Keratinocyte (primary cell): ENCODE results near the gene GSTT4.

Experiments used
- EZH2 ChIP-seq: IDR thresholded peaks from one replicate; pipeline ENCODE4 v1.6.1; 2012; ENCODE audit warnings: inconsistent platforms, mild to moderate bottlenecking, low read length, moderate library complexity
- TF ChIP-seq, protein P1 (sequence below), 3 experiments: IDR thresholded peaks in 1 of 3; conservative IDR thresholded peaks in 1 of 3; optimal IDR thresholded peaks in 1 of 3; 2 replicates in 2 of 3; 3 replicates in 1 of 3; pipeline versions ENCODE3 to v1.5.1; 2011; ENCODE audit warnings: low read length in 3 of 3, mild to moderate bottlenecking in 3 of 3, moderate library complexity in 2 of 3, control low read depth in 1 of 3, inconsistent platforms in 1 of 3; ENCODE audit not compliant: insufficient read depth in 2 of 3; ENCODE audit errors: extremely low read depth in 1 of 3

GRCh38 chr22:24011735-24012068 lies 6.4 kb upstream of the GSTT4 start:
- TF ChIP-seq, protein P1, sequence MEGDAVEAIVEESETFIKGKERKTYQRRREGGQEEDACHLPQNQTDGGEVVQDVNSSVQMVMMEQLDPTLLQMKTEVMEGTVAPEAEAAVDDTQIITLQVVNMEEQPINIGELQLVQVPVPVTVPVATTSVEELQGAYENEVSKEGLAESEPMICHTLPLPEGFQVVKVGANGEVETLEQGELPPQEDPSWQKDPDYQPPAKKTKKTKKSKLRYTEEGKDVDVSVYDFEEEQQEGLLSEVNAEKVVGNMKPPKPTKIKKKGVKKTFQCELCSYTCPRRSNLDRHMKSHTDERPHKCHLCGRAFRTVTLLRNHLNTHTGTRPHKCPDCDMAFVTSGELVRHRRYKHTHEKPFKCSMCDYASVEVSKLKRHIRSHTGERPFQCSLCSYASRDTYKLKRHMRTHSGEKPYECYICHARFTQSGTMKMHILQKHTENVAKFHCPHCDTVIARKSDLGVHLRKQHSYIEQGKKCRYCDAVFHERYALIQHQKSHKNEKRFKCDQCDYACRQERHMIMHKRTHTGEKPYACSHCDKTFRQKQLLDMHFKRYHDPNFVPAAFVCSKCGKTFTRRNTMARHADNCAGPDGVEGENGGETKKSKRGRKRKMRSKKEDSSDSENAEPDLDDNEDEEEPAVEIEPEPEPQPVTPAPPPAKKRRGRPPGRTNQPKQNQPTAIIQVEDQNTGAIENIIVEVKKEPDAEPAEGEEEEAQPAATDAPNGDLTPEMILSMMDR (optimal IDR thresholded peaks at IDR 0.05 in 1 of 3, IDR thresholded peaks at IDR 0.05 in 1 of 3, conservative IDR thresholded peaks at IDR 0.05 in 1 of 3; ENCODE audit: extremely low read depth in 1 of 3, insufficient read depth in 2 of 3, low read length in 3 of 3): no peak
- no peak for TF ChIP-seq EZH2
